NCI-H146 treated with DMSO at 0.1 percent for 48 hours (cell line): ENCODE measurements around the gene NRF1.
"Not testable (repeated sequence)": the region's sequence is repeated elsewhere in the genome, so short reads cannot be mapped to it uniquely, and the experiment has no call there.

Experiments used
- DNase-seq: peaks from one replicate; lab custom pipeline; 2025; ENCODE audit not compliant: unreplicated experiment; lab: John Stamatoyannopoulos, UW

Gene NRF1

GRCh38 chr7:129611246-129612111 lies at the start of gene NRF1:
NRF1 (plus strand) TSS chr7:129611720; CDS start chr7:129657352, 45,632 bp downstream.
- peak; percentile 81 for DNase-seq

GRCh38 chr7:129566323-129566722 lies 45.2 kb upstream of the NRF1 start:
- not testable (repeated sequence) for DNase-seq

- no peak for DNase-seq
Measured at GRCh38 chr7:129567377-129567776, 44.1 kb upstream of the NRF1 start.

- no peak for DNase-seq
Measured at GRCh38 chr7:129568240-129568639, 43.3 kb upstream of the NRF1 start.

- no peak for DNase-seq
Measured at GRCh38 chr7:129569326-129569725, 42.2 kb upstream of the NRF1 start.

GRCh38 chr7:129569811-129570215 lies 41.7 kb upstream of the NRF1 start:
- DNase-seq: no peak

GRCh38 chr7:129571201-129571600 lies 40.3 kb upstream of the NRF1 start:
- no peak for DNase-seq

GRCh38 chr7:129572205-129572604 lies 39.3 kb upstream of the NRF1 start:
- DNase-seq: no peak

GRCh38 chr7:129574487-129574886 lies 37.0 kb upstream of the NRF1 start:
- DNase-seq: no peak

GRCh38 chr7:129575699-129576098 lies 35.8 kb upstream of the NRF1 start:
- no peak for DNase-seq

GRCh38 chr7:129576138-129576537 lies 35.4 kb upstream of the NRF1 start:
- DNase-seq: no peak

GRCh38 chr7:129578829-129579228 lies 32.7 kb upstream of the NRF1 start:
- DNase-seq: no peak

GRCh38 chr7:129586179-129586578 lies 25.3 kb upstream of the NRF1 start:
- DNase-seq: not testable (repeated sequence)

- DNase-seq: no peak
Measured at GRCh38 chr7:129588268-129588667, 23.3 kb upstream of the NRF1 start.

- DNase-seq: no peak
Measured at GRCh38 chr7:129591868-129592267, 19.7 kb upstream of the NRF1 start.

- DNase-seq: not testable (repeated sequence)
Measured at GRCh38 chr7:129596386-129596785, 15.1 kb upstream of the NRF1 start.

- DNase-seq: no peak
Measured at GRCh38 chr7:129597672-129598071, 13.8 kb upstream of the NRF1 start.

GRCh38 chr7:129599174-129599573 lies 12.3 kb upstream of the NRF1 start:
- no peak for DNase-seq

- not testable (repeated sequence) for DNase-seq
Measured at GRCh38 chr7:129603594-129603993, 7.9 kb upstream of the NRF1 start.

GRCh38 chr7:129604021-129604420 lies 7.5 kb upstream of the NRF1 start:
- not testable (repeated sequence) for DNase-seq

GRCh38 chr7:129604713-129605437 lies 6.6 kb upstream of the NRF1 start:
- no peak for DNase-seq

GRCh38 chr7:129605960-129606614 lies 5.4 kb upstream of the NRF1 start:
- no peak for DNase-seq
